Stimulated activated CD8-positive, alpha-beta memory T cell treated with anti-CD3 and anti-CD28 coated beads, Interleukin-15, amount 100 ng/mL, for 1 hour (primary cell): ENCODE data around the gene SMIM11.
"Not testable (repeated sequence)": the region's sequence is repeated elsewhere in the genome, so short reads cannot be mapped to it uniquely, and the experiment has no call there.

Source experiments
- DNase-seq: peaks from one replicate; pipeline ENCODE4 v3.0.0-alpha.2; 2020; ENCODE audit warnings: low read depth

Gene SMIM11

DNA sequence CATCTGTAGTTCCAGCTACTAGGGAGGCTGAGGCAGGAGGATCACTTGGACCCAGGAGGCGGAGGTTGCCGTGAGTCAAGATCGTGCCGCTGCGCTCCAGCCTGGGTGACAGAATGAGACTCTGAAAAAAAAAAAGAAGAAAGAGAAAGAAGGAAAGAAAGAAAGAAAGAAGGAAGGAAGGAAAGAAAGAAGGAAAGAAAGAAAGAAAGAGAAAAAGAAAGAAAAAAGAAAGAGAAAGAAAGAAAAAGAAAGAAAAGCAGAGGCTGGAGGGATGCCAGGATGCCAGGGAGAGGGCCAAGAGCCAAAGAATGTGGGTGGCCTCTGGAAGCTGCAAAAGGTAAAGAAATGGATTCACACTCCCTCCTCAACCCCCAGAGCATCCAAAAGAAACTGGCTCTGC, 19.7 kb upstream of the SMIM11 start:
- no peak for DNase-seq

DNA sequence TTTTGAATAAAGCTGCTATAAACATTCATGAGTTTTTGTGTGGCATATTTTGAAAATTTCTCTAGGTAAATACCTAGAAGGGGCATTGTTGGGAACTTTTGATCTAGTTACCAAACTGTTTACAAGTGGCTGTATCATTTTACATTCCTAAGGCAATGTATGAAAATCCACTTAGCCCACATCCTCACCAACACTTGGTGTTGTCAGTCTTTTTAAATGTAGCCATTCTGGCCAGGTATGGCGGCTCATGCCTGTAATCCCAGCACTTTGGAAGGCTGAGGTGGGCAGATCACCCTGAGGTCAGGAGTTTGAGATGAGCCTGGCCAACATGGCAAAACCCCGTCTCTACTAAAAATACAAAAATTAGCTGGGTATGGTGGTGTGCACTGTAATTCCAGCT, 17.4 kb upstream of the SMIM11 start:
- no peak for DNase-seq

DNA sequence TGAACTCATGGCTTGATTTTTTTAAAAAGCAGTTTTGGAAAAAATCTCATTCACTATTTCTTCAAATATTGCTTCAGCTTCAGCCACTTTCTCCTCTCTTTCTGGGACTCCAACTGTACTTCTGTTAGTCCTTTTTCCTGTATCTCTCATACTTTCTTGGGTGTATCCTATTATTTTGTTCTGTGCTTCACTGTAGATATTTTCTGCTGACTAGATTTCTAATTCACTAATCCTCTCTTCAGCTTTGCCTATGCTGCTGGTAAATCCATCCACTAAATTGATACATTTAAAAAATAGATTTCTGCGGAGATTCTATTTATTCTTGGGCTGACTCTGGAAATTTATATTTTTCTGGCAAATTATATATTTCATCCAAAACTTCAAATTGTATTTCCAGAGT, 16.4 kb upstream of the SMIM11 start:
- DNase-seq, result no peak

DNA sequence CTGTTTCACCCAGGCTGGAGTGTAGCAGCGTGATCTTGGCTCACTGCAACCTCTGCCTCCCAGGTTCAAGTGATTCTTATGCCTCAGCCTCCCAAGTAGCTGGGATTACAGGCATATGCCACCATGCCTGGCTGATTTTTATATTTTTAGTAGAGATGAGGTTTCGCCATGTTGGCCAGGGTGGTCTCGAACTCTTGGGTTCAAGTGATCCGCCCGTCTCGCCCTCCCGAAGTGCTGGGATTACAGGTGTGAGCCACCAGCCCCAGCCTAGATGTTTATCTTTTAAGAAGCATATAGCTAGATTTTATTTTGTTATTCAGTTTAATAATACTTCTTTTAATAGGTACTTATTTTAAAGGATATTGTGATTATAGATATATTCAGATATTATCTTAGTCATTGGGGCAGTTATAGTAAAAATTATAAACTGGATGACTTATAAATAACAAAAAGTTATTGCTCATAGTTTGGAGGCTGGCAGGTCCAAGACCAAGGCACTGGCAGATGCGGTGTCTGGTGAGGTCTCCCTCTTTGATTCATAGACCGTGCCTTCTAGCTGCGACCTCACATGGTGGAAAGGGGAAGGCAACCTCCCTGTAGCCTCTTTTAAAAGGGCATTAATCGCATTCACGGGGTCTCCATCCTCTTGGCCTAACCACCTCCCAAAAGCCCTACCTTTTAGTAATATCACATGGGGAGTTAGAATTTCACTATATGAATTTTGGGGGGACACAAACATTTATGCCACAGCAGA, 14.6 kb upstream of the SMIM11 start:
- DNase-seq, result no peak

DNA sequence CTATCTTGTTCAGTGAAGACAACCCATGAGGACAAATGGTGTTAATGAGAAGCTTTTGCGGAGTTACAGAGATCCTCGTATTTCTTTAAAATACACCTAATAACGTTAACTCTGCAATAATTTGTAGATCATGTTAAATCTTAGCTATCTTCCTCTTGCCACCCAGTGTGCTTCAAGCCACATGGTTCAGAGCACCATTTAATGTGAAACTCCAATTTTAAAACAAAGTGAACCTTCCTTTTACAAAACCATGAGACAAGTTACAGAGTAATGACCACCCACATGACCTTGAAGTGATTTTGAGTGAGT, 13.2 kb upstream of the SMIM11 start:
- no peak for DNase-seq

DNA sequence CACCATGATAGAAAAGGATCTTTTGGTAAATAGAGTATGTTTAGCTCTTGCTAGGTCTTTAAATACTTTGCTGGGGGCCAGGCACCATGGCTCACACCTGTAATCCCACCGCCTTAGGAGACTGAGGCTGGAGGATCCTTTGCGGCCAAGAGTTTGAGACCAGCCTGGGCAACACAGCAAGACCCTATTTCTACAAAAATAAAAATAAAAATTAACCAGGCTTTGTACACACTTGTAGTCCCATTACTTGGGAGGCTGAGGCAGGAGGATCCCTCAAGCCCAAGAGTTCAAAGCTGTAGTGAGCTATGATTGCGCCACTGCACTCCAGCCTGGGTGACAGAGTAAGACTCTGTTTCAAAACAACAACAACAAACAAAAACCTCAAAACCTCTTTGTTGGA, 12.6 kb upstream of the SMIM11 start:
- DNase-seq, result no peak

DNA sequence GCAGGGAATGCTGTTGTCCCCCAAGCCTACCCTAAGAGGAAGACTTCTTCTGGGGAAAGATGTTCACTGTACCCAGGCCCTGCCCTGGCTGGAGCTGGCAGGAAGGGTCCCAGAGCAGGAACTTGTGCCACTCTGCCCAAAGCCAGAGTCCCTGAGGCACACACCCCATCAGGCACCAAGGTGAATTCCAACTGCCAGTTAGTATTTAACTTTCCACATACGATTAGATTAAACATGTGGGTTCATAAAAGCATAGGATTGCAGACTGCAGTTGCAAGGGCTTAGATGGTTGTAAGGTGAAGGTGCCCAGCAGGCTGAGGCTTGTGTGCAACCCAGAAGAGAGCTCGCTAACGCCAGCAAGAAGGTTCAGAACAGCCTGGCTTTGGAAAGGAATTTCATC, 11.6 kb upstream of the SMIM11 start, which contains the start of gene KCNE2:
TSS of gene KCNE2 (plus strand) at position 274 of the 400 bp plus-strand sequence. CDS start 6,473 bp downstream, outside the sequence.
- no peak for DNase-seq

DNA sequence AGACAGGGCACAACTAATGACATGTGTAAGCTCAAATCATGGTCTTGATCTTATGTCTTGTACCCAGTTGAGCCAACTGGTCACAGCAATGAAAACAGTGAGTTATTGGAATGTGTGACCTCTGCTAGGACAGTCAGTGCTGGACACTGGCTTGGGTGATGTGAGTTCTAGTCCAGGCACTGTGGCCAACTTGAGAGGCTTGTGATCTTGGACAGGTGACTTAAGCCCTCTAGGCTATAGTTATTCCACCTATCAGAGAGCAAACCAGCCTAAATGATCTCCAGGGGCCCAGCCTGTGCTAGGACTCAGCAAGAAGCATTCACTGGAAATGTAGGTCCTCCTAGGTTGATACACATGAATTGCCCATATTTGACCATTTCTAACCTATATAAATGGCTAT, 10.4 kb upstream of the SMIM11 start:
- DNase-seq, result no peak

DNA sequence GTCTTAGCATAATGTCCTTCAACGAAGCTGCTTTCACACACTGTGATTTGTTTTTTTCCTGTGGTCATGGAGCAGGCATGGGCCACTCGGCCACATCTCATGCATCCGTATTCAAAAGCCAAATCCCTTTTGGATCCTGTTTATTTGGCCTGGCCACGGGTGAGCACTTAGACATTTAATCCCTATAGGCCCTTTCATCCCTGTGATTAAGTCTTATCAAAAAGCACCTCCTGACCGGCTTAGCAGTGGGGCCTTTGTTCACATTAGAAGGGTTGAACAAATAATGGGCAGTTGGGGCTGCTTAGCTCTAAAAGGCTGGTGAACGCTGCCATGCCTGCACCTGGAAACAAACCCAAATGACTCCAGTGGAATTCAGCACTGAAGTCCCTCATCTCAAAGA, 9.5 kb upstream of the SMIM11 start:
- DNase-seq, result no peak

DNA sequence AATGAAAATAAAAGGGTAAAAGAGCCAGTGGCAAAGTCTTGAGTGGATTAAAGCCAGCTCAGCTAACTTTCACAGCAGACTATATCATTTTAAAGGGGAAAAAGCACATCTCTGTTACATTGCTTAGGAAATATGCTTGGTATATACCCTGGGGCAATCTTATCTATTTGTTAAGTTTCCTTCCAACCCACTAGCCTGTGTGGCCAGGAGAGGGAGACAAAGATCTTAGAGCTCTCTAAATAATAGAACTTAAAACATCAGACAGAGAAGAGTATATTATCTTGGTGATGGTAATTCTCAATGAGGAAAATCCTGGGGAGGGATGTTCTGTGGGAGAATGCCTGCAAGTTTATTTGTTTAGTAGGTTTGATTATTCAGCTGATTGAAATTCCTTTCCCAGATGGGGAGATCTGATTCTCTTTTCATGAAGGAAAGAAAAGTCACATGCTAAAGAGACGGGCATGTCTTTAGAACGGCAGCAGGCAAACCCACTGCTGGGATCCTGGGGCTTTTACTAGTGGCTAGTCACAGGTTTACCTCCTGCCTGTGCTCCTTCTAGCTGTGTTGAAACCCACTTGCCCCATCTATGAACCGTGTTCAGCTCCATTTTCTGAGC, 7.9 kb upstream of the SMIM11 start:
- DNase-seq, result no peak

DNA sequence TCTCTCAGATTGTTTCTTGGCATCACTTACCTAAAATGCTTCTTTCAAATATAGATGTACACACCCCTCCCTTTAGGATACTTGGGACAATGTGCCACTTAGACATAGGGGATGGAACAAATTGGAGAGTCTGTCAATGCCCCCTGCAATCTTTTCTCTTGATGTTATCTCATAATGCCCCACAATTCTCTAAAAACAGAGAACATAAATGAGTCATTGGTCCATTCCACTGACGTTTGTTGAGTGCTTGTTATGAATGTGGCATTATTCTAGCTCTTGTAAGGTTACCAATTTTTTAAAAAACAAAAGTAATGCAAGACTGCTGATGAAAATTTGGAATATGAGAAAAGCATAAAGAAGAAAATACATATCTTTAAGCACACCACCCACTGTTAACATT, 5.6 kb upstream of the SMIM11 start:
- DNase-seq, result no peak

DNA sequence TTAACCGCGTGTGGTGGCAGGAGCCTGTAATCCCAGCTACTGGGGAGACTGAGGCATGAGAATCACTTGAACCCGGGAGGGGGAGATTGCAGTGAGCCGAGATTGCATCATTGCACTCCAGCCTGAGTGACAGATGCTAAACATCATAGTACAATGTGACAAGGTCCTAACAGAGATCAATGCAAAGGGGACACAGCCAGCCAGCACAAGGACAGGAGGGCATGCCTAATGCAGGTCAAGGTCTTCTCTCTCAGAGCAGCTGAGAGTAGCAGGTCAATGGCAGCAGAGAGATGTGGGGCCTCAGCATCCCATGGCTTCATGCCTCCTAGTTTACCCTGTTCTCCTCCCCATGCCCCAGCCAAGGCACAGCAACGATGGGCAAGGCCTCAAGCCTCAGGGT, 3.0 kb upstream of the SMIM11 start:
- DNase-seq, result no peak

DNA sequence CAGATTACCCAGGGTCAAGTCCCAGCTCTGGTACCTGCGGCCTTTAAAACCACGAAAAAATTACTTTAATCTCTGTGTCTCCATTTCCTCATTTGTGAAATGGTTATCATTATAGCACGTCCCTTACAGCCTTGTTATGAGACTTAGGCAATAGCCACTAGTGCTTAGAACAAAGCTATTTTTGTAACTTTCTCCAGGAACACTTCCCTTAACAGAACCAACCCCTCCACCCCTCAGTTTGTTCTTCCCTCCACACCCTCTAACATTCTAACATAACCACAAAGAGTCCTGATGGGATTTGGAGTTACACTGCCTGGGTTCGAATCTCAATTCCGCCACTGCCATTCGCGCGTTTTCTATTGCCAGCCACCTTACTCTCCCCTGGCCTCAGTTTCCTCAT, 845 bp upstream of the SMIM11 start:
- DNase-seq, result not testable (repeated sequence)

DNA sequence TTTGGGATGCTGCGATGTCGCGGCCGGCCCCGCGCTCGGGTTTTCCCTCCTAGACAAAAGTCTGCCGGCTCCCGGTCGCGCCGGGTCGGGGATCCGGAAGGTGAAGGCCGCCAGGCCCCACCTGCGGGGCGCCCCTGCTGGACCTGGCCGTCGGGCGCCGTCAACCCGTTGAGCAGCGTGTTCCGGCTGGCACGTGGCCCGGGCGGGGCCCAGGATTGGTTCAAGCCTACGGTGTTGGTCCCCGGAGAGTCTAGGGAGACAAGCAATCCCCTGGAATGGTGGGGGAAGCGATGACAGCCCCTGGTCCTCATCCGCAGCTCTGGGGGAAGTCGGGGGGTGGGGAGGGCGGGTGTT, 289 bp downstream of the SMIM11 start:
- DNase-seq, result not testable (repeated sequence)

DNA sequence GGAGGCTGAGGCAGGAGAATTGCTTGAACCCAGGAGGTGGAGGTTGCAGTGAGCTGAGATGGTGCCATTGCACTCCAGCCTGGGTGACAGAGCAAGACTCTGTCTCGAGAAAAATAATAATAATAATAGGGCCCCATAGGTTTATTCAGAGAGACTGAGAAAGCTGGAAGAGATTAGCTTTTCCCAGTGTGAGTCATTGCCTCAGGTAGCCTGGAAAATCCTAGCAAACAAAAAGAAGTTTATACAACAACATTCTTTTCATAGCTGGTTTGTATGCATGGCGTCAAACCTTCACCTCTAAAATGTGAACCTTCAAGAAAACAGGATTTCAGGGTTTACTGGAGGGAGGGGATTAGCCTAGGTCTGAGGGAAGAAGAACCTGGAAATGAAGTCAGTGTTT, 7.8 kb downstream of the SMIM11 start:
- not testable (repeated sequence) for DNase-seq

DNA sequence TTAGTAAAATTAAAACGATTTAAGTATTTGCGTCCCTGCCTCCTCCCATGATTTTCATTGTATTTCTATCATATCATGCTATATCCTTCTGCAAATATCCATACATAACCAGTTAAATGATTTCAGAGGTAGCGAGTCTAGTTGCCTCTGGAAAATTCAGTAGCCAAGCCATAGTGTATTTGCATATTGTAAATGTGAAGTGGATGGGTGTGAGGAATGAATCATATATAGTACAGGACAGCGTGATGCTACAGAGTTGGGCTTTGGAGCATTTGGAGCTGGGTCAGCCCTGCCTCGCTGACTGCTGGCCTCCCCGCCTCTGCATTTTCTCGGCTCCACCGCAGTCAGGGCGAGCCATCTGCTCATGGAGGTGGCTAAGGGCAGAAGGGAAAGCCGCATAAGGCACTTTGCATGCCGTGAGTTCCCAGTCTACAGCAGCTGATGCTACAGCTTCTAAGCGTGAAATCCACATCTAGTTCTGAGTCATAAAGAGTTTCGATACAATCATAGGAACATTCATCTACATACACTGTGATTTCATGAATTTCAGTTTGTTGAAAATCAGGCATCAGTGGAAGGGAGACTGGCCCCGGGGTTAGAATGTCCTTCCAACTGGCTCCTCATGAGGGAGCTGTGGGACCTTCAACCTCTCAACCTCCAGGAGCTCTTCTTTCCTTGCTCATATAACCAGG, 8.6 kb downstream of the SMIM11 start:
- not testable (repeated sequence) for DNase-seq

DNA sequence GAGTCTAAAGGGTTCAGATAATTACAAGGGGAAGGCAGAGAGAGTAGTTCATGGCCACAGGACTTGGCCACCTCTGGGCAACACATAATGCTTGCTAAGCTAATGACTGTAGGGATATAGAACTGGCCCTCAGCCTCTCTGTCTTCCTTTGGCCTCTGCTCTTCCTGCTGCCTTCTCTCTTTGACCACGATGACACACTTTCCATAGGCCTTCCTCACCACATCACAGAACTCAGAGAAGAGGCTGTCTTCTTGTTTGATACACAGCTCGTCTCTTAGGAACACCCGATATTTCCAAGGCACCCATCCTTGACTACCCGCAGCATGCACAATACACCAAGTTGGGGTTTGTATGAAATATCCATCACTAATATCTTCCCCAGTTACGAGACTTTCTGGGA, 25.2 kb downstream of the SMIM11 start:
- DNase-seq, result not testable (repeated sequence)

DNA sequence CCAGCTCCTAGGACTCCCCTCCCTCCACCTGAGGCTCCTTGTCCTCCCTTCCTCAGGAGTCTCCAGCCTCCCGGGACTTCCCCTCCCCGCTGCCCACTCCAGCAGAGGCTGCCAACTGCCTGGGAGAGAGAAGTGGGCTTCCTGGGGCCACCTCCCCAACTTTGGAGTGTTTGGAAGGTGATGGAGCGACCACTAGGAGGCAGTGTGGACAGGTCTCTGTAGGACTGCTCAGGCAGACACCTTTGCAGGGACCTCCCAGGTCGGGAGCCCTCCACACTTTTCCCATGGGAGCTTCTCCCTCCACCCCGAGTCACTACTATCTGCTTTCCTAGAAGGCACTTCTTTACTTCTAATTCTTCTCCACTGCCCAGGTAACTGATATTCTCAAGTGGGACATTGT, 29.4 kb downstream of the SMIM11 start:
- DNase-seq, result not testable (repeated sequence)

DNA sequence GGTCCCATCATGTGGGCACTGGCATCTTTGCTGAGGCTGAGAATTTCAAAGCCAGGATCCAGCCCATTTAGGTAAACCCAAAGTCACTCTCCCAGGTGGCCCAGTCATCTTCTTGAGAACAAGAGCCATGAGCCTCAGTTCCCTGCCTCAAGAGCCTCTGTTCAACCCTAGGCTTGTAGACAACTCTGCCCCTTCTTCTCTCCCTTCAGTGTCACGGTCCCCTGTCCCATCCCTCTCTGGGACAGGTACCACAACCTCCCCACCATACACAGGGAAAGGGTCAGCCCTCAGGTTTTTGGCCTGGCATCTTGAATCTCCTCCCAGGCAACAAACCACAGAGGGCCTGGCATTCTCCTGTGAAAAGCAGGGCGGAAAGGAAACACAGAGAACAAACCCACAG, 30.4 kb downstream of the SMIM11 start:
- not testable (repeated sequence) for DNase-seq

DNA sequence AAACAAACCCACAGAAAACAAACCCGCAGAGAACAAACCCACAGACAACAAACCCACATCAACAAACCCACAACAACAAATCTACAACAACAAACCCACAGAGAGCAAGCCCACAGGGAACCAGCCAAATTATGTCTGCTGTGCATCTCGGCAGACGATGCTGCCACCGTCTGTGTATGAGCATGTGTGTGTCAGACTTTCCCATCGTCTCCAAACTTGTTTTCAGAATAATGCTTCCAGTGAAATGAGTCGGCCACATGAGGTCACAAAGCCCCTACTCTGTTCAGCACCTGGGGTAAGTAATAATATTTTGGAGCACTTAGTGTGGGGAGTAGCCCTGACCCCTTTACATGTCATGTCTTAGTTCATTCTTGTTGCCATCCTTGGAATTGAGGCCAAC, 30.8 kb downstream of the SMIM11 start:
- DNase-seq, result not testable (repeated sequence)

DNA sequence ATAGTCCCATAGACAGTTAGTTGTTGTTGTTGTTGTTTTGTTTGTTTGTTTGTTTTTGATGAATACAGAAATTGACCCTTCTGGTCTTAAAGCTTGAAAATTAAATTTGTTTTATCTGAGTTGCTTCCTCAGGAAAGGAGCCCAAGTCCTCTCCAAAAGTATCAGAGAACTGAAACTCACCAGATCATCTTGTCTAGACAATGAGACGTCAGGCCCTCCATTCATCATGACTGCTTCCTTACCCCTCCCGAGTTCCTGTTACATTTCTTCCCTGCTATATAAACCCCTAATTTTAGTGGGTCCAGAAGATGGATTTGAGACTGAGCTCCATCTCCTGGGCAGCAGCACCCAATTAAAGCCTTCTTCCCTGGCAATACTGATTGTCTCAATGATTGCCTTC, 31.4 kb downstream of the SMIM11 start:
- not testable (repeated sequence) for DNase-seq

DNA sequence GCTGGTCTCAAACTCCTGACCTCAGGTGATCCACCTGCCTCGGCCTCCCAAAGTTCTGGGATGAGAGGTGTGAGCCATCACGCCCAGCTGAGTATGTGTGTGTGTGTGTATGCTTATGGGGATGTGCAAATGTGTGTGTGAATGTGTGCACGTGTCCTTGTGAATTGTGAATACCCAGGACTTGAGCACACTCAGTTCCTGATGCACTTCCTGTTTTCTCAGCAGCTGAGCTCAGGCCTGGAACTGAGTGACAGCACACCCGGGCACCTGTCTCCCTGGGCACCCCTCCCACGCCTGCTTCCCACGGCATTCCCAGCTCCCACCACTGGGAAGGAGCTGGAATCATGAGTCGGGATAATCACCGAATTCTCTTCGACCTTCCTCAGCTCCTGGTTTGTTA, 32.0 kb downstream of the SMIM11 start:
- DNase-seq, result not testable (repeated sequence)

DNA sequence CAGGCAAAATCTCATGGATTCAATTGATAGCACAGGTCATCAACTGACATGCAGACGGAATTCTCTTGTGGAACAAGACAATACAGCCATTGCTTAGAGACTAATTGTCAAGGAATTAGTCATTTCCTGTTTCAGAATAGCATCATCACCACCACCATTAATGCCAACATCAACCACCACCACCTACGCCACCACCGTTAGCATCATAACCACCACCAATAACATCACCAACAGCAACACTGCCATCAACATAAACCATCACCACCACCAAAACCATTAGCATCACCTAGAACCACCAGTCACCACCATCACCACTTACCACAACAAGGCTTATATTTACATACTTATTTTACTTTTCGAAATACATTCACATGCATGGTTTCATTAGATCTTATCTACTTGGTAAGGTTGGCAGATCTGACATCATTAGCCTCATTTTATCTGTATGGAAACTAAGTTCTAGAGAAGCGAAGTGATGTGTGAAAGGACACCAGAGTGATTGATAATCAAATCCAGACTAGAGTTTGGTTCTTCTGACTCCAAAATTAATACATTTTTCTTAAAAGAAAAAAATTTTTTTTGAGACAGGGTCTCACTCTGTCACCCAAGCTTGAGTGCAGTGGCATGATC, 42.3 kb downstream of the SMIM11 start:
- DNase-seq, result not testable (repeated sequence)
